HFFc6 (cell line): ENCODE measurements around the gene NR3C1. TPM values are rescaled to one million over a fixed set of nuclear protein-coding genes. Genes with fewer than 3 reads are reported as not detected.
A peak's percentile ranks its signal among the peaks of the same experiment; 100 is the strongest.
"Not testable (repeated sequence)": the region's sequence is repeated elsewhere in the genome, so short reads cannot be mapped to it uniquely, and the experiment has no call there.

Experiments
- DNase-seq: peaks from one replicate; pipeline ENCODE4 v3.0.0-alpha.2; 2018
- H3K27ac Mint-ChIP-seq: 2 replicates; pipeline ENCODE4 v1.8.0; 2020; ENCODE audit warnings: mild to moderate bottlenecking, mixed read lengths
- H3K27me3 Mint-ChIP-seq: 2 replicates; pipeline ENCODE4 v1.8.0; 2021; ENCODE audit warnings: mild to moderate bottlenecking, moderate library complexity, mixed read lengths; ENCODE audit not compliant: insufficient read depth
- H3K36me3 Mint-ChIP-seq: 2 replicates; pipeline ENCODE4 v1.8.0; 2021; ENCODE audit warnings: low read depth, mixed read lengths
- H3K4me1 Mint-ChIP-seq: 2 replicates; pipeline ENCODE4 v1.8.0; 2020; ENCODE audit warnings: low read depth, mixed read lengths
- H3K4me3 Mint-ChIP-seq: 2 replicates; pipeline ENCODE4 v1.8.0; 2020; ENCODE audit warnings: mild to moderate bottlenecking, moderate library complexity, mixed read lengths
- H3K9me3 Mint-ChIP-seq: 2 replicates; pipeline ENCODE4 v1.8.0; 2020; ENCODE audit warnings: mild to moderate bottlenecking, mixed read lengths
- total RNA-seq, 6 experiments: library from RNA; stranded (reverse); fragmentation: NEBNext Ultra II Directional; extraction: Animal tissue kit (Norgen Biotek cat#: 25700); gene quantifications; 2 replicates in 1 of 6; 3 replicates in 5 of 6; pipeline ENCODE4 v1.2.3, GENCODE V29; 2021
- TF ChIP-seq, protein P1 (sequence below): fragments of 200-600 bp; sonication (generic); IDR thresholded peaks from 2 replicates; pipeline ENCODE4 v1.5.0; 2021; ENCODE audit warnings: antibody characterized with exemption, mild to moderate bottlenecking

Gene NR3C1
- total RNA-seq, 6 experiments from 2014 or later, result 61.6 to 86.9 (median 71.5) TPM

- no peak overlapping the region for H3K4me3 Mint-ChIP-seq
- TF ChIP-seq, protein P1, sequence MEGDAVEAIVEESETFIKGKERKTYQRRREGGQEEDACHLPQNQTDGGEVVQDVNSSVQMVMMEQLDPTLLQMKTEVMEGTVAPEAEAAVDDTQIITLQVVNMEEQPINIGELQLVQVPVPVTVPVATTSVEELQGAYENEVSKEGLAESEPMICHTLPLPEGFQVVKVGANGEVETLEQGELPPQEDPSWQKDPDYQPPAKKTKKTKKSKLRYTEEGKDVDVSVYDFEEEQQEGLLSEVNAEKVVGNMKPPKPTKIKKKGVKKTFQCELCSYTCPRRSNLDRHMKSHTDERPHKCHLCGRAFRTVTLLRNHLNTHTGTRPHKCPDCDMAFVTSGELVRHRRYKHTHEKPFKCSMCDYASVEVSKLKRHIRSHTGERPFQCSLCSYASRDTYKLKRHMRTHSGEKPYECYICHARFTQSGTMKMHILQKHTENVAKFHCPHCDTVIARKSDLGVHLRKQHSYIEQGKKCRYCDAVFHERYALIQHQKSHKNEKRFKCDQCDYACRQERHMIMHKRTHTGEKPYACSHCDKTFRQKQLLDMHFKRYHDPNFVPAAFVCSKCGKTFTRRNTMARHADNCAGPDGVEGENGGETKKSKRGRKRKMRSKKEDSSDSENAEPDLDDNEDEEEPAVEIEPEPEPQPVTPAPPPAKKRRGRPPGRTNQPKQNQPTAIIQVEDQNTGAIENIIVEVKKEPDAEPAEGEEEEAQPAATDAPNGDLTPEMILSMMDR, result no peak
- no peak overlapping the region for H3K27ac Mint-ChIP-seq
- no peaks in the 10 kb centered on the region for H3K9me3 Mint-ChIP-seq
- peaks cover 44% of the 10 kb centered on the region for H3K36me3 Mint-ChIP-seq
- no peak for DNase-seq
- peaks cover 60% of the 10 kb centered on the region for H3K4me1 Mint-ChIP-seq
- no peaks in the 10 kb centered on the region; the same call in 1 of the 2 replicates for H3K27me3 Mint-ChIP-seq
Measured at GRCh38 chr5:143337946-143338345, 65.5 kb downstream of the NR3C1 start.

DNA sequence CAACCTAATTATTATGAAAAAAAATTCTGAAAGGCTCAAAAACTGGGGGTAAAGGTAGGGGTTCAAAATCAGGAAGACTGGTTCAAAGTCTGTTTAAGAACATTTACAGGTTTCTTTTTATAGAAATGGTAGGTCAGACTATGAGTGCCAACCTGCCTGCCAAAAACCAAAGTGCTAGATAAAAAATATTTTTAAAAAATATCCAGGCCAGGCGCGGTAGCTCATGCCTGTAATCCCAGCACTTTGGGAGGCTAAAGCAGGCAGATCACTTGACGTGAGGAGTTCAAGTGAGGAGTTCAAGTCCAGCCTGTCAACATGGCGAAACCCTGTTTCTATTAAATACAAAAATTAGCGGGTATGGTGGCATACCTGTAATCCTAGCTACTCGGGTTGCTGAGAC is 67.0 kb downstream of the NR3C1 start:
- Mint-ChIP-seq H3K9me3 (no peaks in the 10 kb centered on the region), H3K27ac (no peak overlapping the region), H3K36me3 (peaks cover 35% of the 10 kb centered on the region), H3K27me3 (no peaks in the 10 kb centered on the region), H3K4me3 (no peak overlapping the region), H3K4me1 (peaks cover 52% of the 10 kb centered on the region)
- DNase-seq, result no peak
- TF ChIP-seq, protein P1, result no peak

DNA sequence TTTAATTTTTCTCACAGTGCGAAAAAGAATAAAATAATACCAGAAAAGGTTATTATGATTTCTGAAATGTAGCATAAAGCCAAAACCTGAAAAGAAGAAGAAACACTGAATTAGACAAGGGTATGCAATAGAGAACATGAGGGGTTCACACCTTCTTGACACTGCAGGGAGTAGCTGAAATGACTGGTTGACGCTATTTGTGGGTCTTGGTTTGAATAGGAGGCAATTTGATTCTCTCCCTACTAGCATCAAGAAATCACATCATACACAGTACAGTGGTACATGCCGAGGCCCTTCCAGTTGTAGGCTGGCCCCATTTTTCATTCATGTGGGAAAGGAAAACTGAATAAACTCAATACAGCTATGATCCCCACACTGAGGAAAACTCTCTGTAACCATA is 68.6 kb downstream of the NR3C1 start:
- Mint-ChIP-seq H3K9me3 (no peaks in the 10 kb centered on the region), H3K4me3 (no peak overlapping the region), H3K27ac (peak overlapping the region; percentile 34; the same call in 1 of the 2 replicates), H3K36me3 (peaks cover 25% of the 10 kb centered on the region), H3K4me1 (peaks cover 50% of the 10 kb centered on the region), H3K27me3 (no peaks in the 10 kb centered on the region)
- no peak for DNase-seq
- TF ChIP-seq, protein P1, result no peak

GRCh38 chr5:143334380-143334779 is 69.1 kb downstream of the NR3C1 start:
- not testable (repeated sequence) for DNase-seq, H3K27me3 Mint-ChIP-seq, H3K9me3 Mint-ChIP-seq, H3K4me3 Mint-ChIP-seq
- peaks cover 50% of the 10 kb centered on the region for H3K4me1 Mint-ChIP-seq
- H3K27ac Mint-ChIP-seq, result peak overlapping the region; percentile 34
- peaks cover 20% of the 10 kb centered on the region for H3K36me3 Mint-ChIP-seq

DNA sequence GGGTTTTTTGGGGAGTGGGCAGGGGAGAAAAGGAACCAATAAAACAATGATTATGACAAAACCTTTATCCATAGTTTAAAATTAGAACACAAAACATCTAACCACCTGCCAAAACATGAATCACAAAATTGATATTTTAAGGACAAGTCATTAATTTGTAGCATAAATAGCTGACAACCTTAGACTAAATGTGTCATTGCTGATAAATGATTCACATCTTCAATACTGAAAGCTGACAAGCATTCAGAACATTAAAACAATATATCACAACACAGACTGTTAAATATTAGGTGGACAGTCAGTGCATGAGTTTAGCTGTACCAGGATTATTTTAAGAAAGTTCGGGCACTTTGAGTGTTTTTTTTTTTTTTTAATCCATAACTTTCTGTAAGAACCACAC is 71.5 kb downstream of the NR3C1 start:
- no peaks in the 10 kb centered on the region for H3K27me3 Mint-ChIP-seq
- H3K9me3 Mint-ChIP-seq, result peaks cover 4% of the 10 kb centered on the region; the same call in 1 of the 2 replicates
- no peak overlapping the region for H3K27ac Mint-ChIP-seq
- no peak for DNase-seq
- peaks cover 29% of the 10 kb centered on the region for H3K36me3 Mint-ChIP-seq
- H3K4me1 Mint-ChIP-seq, result peaks cover 63% of the 10 kb centered on the region
- TF ChIP-seq, protein P1, result no peak
- H3K4me3 Mint-ChIP-seq, result no peak overlapping the region

GRCh38 chr5:143329843-143330242 is 73.6 kb downstream of the NR3C1 start:
- H3K4me1 Mint-ChIP-seq, result peaks cover 53% of the 10 kb centered on the region
- H3K36me3 Mint-ChIP-seq, result peaks cover 30% of the 10 kb centered on the region
- no peak overlapping the region for H3K27ac Mint-ChIP-seq
- TF ChIP-seq, protein P1, result no peak
- H3K4me3 Mint-ChIP-seq, result no peak overlapping the region
- no peak for DNase-seq
- H3K9me3 Mint-ChIP-seq, result peaks cover 7% of the 10 kb centered on the region; the same call in 1 of the 2 replicates
- no peaks in the 10 kb centered on the region for H3K27me3 Mint-ChIP-seq
